ENCODE results near the gene AEN. TPM values are rescaled to one million over a fixed set of nuclear protein-coding genes. Genes with fewer than 3 reads are reported as not detected.

AEN gene
- total RNA-seq: 36.4 and 37.5 TPM in 2 replicates

- peak; percentile 97 to 98 for DNase-seq (ENCODE audit: low read depth in 2 of 2)
Observed at GRCh38 chr15:88620995-88621772, at the start of gene AEN. AEN (plus strand) TSS chr15:88621340; CDS start chr15:88626210, 4,870 bp downstream.

GRCh38 chr15:88571852-88572259, 49.3 kb upstream of the AEN start:
- DNase-seq (ENCODE audit: low read depth in 2 of 2): no peak

- DNase-seq (ENCODE audit: low read depth in 2 of 2): no peak
Observed at GRCh38 chr15:88574077-88574476, 47.1 kb upstream of the AEN start.

- no peak for DNase-seq (ENCODE audit: low read depth in 2 of 2)
Observed at GRCh38 chr15:88574655-88575054, 46.5 kb upstream of the AEN start.

GRCh38 chr15:88579322-88579721, 41.8 kb upstream of the AEN start:
- no peak for DNase-seq (ENCODE audit: low read depth in 2 of 2)

GRCh38 chr15:88580532-88580931, 40.6 kb upstream of the AEN start:
- peak; percentile 75 for DNase-seq (ENCODE audit: low read depth in 2 of 2)

- no peak for DNase-seq (ENCODE audit: low read depth in 2 of 2)
Observed at GRCh38 chr15:88586401-88587162, 34.6 kb upstream of the AEN start.

- no peak for DNase-seq (ENCODE audit: low read depth in 2 of 2)
Observed at GRCh38 chr15:88590759-88591158, 30.4 kb upstream of the AEN start.

- DNase-seq (ENCODE audit: low read depth in 2 of 2): no peak
Observed at GRCh38 chr15:88591384-88591783, 29.8 kb upstream of the AEN start.

- no peak for DNase-seq (ENCODE audit: low read depth in 2 of 2)
Observed at GRCh38 chr15:88603885-88604284, 17.3 kb upstream of the AEN start.

GRCh38 chr15:88604381-88605188, 16.6 kb upstream of the AEN start:
- DNase-seq (ENCODE audit: low read depth in 2 of 2): no peak

- peak; percentile 47 for DNase-seq (ENCODE audit: low read depth in 2 of 2)
Observed at GRCh38 chr15:88605189-88606069, 15.7 kb upstream of the AEN start.

- DNase-seq (ENCODE audit: low read depth in 2 of 2): no peak
Observed at GRCh38 chr15:88606070-88606794, 14.9 kb upstream of the AEN start.

- DNase-seq (ENCODE audit: low read depth in 2 of 2): no peak
Observed at GRCh38 chr15:88607951-88608350, 13.2 kb upstream of the AEN start.

GRCh38 chr15:88608607-88609181, 12.4 kb upstream of the AEN start:
- DNase-seq (ENCODE audit: low read depth in 2 of 2): no peak

GRCh38 chr15:88609344-88610090, 11.6 kb upstream of the AEN start:
- no peak for DNase-seq (ENCODE audit: low read depth in 2 of 2)

GRCh38 chr15:88610701-88611231, 10.4 kb upstream of the AEN start:
- peak in 1 of 2 donors; percentile 39 for DNase-seq (ENCODE audit: low read depth in 2 of 2)

- DNase-seq (ENCODE audit: low read depth in 2 of 2): no peak
Observed at GRCh38 chr15:88612186-88612796, 8.8 kb upstream of the AEN start.

All from lung microvascular endothelial cell (primary cell).